HG03342 (cell line): ENCODE data around the gene GSG1L2.
"Not testable (repeated sequence)": the region's sequence is repeated elsewhere in the genome, so short reads cannot be mapped to it uniquely, and the experiment has no call there.

Source experiments
- ATAC-seq: cut with Tn5 transposase; IDR thresholded peaks from one replicate; pipeline ENCODE4 v1.9.1; 2021; ENCODE audit warnings: mild to moderate bottlenecking, moderate library complexity; ENCODE audit not compliant: unreplicated experiment

GSG1L2 gene

DNA sequence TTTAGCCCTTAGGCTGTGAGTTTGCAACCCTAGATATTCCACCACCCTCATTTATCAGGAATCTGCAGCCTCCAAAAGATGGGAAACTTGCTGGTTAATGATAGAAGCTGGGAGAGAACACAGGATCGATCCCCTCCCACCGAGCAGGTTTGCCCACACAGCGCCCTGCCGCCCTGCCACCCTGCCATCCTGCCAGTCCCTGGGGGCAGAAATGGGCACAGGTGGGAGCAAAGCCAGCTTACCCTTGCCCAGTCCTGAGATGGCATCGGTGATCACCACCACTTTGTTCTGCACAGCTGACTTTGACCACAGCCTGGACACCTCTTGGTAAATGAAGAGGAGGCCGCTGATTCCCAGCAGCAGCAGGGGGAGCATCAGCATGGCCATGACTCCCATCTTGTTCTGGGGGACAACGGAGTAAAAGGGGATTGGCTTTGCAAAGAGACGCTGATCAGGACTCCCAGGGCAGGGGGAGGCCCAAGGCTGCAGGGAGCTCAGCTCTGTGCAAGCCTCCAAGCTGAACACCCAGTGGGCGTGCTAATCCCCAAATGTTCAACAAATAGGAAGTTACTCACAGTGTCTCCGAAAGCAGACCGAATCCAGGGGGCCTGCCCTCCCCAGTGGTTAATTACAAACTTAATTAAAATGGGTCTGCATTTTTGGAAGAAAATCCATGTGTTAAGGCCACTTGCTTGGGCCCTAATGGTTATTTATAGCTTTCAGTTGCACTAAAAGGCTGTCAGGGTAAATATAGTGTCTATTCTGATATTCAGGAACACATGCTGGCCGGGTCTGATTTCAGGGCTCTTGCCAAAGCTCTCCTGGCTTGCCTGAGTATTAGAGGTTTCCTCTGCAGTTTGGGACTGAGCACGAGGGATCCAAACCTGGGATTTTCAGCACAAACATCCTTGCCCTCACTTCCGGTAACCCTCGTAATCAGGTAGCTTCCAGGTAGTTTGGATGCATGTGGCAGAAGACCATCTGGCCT, 30.7 kb downstream of the GSG1L2 start, which contains the start of gene DHRS7C:
Gene DHRS7C (minus strand): TSS at position 704 of the 988 bp plus-strand sequence. CDS start 308 bp downstream, at position 396.
- no peak for ATAC-seq

DNA sequence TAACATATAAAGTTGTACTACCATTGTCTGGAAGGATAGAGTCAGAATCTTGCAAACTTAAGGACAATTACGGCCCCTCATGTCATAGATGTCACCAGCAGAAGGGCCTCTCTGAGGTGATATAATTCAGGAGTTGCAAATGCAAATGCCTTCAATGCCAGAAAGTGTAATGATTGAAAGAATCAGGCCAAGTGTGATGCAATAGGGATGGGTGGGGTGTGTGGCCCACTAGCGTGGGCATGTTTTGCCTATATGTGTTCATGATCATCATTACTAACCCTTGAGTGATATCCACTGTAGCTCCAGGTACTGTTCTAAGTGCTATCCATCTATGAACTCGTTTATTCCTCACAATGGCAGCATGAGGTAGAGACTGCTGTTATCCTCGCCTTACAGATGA, 31.6 kb downstream of the GSG1L2 start:
- no peak for ATAC-seq

DNA sequence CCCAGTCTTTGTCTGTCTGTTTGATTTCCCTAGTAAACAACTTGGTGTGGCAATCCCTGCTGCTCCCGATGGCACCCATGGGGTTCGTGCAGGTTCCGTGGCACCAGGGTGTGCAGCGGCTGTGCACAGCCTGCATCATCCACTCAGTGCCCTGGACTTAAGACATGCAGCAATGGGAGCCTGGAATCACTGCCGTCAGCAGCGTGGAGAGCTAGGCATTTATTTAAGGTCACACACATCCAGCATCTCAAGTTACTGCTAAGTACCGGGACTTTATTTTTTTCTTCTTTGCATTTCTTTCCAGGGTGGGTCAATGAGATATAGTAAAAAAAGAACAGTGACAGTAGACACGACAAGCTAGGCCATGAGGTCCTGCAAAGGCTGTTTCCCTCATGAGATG, 33.3 kb downstream of the GSG1L2 start:
- no peak for ATAC-seq

DNA sequence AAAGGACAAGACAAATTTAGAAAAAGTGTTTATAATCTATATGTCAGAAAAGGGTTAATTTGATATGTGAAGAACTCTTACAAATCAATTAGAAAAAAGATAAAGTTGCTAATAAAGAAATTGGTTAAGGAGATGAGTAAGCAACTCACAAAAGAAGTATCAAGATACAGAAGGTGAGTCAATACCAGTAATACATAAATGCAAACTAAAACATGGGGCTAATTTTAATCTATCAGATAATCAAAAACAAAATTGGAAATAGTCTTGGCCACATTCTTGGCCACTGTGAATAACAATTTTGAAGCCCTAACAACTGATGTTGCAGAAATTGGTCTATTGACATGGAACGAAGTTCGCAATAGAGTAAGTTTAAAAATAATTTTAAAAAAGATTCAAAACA, 37.3 kb downstream of the GSG1L2 start:
- no peak for ATAC-seq

DNA sequence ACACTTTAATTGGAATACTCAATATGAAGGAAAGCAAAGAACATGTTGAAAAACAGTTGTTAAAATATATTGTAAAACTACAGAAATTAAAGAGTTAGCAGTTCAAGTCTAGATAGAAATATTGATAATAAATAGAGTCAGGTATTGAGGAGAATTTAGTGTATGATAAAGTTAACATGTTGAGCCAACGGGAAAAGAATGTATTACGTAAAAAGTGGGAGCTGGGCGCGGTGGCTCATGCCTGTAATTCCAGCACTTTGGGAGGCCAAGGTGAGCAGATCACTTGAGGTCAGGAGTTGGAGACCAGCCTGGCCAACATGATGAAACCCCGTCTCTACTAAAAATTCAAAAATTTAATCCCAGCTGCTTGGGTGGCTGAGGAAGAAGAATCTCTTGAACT, 38.4 kb downstream of the GSG1L2 start:
- ATAC-seq = not testable (repeated sequence)

DNA sequence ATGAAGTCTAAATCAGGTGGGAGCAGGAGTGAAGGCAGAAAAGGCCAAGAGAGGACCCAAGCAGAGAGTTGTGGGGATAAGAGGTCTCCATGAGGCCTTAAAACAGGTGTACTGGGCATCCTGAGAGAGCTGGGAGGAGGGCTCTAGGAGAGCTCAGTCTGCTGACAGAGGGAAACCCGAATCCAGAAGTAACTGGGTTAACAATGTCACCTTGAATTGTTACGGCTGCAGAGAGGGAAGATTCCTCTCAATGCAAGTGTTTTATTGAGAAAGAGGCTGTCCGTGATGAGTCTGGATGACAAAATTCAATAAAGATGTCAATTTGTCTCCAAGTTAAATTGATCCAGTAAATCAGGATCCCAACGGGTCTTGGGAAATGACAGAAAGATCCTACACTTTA, 38.8 kb downstream of the GSG1L2 start:
- ATAC-seq = no peak

DNA sequence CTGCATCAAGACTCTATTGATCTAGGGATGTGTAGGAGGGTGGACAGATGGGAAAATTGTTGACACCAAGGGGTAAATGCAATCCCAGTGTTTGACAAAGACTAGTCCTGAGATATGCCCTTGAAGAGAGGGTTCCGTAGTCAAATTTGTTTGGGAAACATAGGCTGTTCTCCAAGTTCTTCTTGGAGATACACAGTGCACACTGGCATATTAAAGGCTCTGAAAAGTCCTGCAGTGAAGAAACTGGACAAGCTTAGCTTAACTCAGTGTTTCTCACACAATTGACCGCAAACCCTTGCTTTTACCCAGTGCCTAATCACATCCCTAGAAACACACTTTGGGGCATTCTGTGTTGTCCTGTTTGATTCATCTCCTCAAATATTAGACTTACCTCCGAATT, 41.3 kb downstream of the GSG1L2 start:
- ATAC-seq = no peak

DNA sequence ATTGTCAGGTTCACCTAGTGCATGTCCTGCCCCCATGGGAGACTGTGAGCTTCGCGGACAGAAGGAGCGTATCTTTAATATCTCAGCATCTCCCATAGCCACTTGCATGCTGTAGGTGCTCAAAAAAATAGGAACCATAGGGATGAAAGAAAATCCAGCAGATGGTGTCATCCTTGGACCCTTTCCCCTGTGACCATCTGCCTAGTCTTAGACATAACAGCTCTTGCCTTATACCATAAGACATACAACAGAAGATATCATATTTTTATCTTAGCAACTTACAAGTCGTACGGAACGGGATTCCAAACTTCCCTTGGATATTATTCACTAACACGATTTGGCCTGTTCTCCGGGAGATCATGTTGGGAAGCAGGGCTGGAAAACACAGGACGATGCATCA, 45.0 kb downstream of the GSG1L2 start:
- no peak for ATAC-seq

DNA sequence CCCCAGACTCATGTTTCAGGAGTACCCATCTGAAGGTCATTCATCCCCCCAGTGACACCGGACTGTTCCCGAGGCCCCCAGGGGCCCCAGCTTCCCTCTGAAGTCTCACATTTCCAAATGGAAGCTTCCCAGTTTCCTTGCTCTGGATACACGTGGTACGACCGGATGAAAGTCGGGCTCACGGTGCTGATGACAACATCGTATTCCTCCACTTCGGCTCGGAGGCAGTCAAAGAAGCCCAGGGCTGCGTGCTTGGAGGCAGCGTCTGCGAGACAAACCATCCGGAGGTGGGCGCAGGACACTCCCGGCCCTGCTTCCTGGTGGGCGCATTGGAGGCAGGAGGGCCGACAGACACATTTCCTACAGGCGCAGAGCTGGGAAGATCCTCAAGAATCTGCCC, 49.2 kb downstream of the GSG1L2 start:
- ATAC-seq = no peak

DNA sequence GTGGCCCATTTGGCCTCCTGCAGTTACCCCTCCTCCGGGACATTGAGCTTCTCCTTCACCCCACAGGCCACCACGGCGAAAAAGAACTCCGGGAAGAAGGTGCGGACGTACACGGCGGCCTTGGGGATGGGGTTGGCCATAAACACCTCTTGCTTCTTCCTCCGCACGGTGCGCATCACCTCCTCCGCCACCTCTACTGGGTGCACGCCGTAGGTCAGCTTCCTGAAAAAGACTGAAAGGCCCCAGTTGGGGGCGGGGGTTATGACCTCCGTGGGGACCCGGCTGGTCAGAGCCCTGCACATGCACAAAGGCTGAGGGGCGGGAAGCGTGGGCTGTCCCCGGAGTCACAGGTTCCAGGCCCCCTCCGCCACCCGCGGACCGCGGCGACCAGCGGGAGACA, 50.4 kb downstream of the GSG1L2 start:
- ATAC-seq = no peak

DNA sequence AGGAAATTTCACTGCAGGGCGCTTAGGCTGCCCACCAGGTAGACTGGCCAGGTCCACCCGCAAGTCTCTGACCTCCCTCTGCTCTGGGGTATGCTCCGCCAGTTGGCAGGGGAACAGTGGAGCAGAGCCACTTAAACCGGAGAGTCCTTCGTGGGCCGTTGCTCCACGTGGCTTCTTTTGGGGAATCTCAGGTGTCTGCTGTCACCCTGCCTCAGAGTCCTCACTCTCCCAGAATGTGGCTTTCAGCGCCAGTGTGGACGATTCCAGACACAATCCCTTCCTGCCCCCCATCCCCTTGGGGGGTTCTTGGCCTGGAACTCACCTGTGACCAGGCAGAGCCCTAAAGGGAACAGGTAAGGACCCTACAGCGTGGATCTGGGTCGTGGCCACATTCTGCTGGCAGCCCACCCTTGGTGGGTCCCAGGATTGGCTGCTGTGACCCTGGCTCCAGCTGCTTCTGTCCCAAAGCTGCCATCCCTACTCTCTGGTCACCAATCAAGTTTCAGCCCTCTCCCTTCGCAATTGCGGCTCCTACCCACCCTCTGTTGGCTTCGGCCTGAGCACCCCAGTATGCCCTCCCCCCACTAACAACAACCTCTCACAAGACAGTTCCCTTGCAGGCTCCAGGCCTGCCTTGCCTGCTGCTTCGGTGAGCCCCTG, 52.7 kb downstream of the GSG1L2 start:
- ATAC-seq = no peak

DNA sequence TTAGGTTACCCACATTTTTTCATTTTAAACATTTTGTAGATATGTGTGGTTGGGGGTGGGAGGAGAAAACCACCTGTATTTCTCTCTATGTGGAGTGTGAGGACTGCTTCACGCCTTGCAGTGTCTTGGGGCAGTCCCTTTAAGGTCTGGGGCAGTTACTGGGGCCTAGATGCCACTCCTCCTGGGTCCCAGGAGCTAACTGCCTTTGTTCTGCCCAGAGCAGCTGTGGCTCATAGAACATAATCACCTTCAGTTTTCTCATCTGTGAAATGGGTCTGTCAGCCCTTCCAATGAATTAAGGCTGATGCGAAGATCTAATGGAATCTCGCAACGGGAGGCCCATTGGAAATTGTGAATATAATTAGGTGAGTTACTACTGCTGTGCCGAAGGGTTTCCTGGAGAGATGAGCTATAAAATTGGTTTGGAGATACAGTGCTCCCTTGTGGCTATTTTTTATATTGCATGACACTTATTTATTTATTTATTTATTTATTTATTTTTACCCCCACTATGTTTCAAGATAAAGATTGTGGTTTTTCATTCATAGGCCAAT, 53.4 kb downstream of the GSG1L2 start:
- no peak for ATAC-seq

DNA sequence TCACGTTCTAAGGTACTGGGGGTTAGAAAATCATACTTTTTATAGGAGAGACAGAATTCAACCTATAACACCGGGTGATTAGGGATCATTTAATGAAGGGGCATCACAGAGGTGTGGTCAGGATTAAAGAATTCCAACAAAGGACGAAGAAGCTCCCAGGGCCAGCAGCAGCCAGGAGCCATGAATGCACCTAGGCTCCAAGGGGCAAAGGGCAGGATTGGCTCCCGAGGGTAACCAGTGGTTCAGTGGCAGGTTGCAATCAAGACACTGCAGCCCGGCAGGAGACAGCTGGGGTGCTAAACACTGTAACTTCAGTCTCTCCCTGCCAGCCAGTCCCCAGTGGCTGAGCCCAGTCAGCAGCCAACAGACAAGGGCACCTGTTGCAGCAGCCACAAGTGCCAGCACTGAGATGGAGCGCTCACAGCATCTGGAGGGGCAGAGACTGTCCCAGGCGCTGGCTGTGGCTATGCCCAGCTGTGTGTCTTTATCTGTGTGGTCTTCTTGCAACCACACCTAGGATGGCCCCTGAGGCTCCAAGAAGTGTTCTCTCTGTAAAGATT, 54.4 kb downstream of the GSG1L2 start:
- ATAC-seq = no peak

DNA sequence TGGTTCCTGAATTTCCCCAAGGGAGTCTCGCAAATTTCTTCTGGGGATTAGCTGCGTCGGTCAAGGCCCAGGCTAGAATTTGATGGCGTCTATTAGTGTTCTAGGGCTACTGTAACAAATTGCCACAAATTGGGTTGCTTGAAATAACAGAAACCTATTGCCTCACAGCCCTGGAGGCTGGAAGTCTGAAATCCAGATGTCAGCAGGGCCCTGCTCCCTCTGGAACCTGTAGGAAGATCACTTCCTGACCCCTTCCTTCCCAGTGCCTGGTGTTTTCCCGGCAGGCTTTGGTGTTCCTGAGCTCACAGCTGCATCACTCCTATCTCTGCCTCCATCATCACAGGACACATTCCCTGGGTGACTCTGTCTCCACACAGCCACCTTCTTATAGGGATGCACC, 54.9 kb downstream of the GSG1L2 start:
- no peak for ATAC-seq

DNA sequence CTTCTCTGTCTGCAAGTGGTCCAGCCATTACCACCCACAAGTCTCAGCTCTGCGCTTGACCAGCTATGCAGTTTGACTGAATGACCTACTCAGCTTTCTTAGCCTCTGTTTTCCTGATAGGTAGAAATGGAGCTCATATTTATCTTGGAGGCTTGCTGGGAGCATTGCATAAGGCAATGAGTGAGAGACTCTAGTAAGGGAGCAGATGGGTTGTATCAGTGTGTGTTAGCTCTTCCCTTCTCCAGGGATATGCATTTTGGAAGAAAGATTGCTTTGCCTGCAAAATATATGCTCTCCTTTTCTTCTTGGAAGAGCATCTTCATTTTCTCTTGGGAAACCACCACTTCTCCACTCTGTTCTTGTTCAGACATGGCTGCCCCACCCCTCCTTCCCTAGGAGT, 56.6 kb downstream of the GSG1L2 start:
- ATAC-seq = no peak

DNA sequence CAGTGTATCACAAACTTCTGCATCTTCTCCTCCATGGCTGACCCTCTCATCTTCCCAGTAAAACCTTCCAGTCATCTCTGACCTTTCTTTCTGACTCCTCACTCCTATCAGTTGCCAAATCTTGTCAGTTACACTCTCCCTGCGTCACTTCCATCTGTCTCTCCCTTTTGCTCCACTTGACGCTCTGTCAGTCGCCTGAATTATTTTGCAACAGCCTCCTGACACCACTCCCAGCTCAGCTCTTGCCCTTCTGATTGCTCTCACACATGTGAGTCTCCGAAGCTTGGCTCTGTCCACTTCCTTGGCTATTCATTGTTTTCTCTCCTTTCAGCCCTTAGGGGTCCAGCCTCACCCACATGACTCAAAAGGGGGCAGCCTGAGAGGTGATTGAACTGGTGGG, 58.2 kb downstream of the GSG1L2 start:
- no peak for ATAC-seq

DNA sequence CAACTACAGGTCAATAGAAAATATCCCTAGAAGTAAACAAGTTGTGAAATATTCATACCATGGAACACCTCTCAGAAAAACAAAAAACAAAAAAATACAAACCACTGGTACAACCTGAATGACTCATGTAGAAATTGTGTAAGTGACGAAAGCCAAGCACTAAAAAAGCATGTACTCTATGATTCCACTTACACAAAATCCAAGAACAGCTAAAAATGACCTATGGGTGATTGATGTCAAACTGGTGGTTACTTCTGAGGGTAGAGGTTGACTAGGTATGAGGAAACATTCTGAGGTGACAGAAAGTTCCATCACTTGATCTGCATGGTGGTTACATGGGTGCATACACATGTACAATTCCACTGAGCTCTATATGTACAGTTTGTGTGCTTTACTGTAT, 61.6 kb downstream of the GSG1L2 start:
- ATAC-seq = no peak

DNA sequence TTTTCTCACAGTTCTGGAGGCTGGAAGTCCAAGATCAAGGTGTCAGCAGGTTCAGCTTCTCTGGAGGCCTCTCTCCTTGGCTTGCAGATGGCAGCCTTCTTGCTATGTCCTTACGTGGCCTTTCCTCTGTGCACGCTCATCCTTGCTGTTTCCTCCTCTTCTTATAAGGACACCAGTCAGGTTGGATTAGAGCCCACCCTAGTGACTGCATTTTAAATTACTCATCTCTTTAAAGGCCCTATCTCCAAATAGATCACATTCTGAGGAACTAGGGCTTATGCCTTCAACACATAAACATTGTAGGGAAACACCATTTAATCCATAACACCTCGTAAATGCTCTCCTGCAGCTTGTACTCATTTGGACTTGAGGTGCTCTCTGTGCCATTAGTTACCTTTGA, 66.8 kb downstream of the GSG1L2 start:
- no peak for ATAC-seq
